Right lobe of liver (tissue), 6 donors: ENCODE results near the gene ZNF177. TPM values are rescaled to one million over a fixed set of nuclear protein-coding genes. Genes with fewer than 3 reads are reported as not detected.

ENCODE experiments used
- ATAC-seq, 4 donors: fragments of 200-7000 bp; cut with Tn5 transposase; one replicate each; pipeline ENCODE4 v1.9.1; 2020; ENCODE audit warnings: mild to moderate bottlenecking in 4 of 4, moderate library complexity in 4 of 4
- DNase-seq, 3 donors: peaks; one replicate each; pipeline ENCODE4 v3.0.0-alpha.2; 2020
- H3K27ac ChIP-seq, 3 donors: fragments of 200-600 bp; one replicate each; pipeline ENCODE4 v1.8.0; 2022
- H3K27me3 ChIP-seq, 2 donors: fragments of 200-600 bp; one replicate each; pipeline ENCODE4 v1.8.0; 2022
- H3K36me3 ChIP-seq, 4 donors: fragments of 200-600 bp; sonication (generic) in 1 of 4; one replicate each; pipeline versions ENCODE4 v1.5.1 to v1.8.0; 2017 to 2022; ENCODE audit warnings: control low read depth in 1 of 4
- H3K4me1 ChIP-seq, 4 donors: fragments of 200-600 bp; sonication (generic) in 1 of 4; one replicate each; pipeline versions ENCODE4 v1.5.1 to v1.8.0; 2017 to 2022; ENCODE audit warnings: control low read depth in 1 of 4
- H3K4me3 ChIP-seq, 3 donors: fragments of 200-600 bp; one replicate each; pipeline ENCODE4 v1.8.0; 2022
- H3K9me3 ChIP-seq, 4 donors: fragments of 200-600 bp; sonication (generic) in 1 of 4; one replicate each; pipeline versions ENCODE4 v1.5.1 to v1.8.0; 2017 to 2022; ENCODE audit warnings: control low read depth in 1 of 4
- POLR2A ChIP-seq: fragments of 450-650 bp; IDR thresholded peaks from one replicate; pipeline ENCODE4 v1.6.1; 2017; ENCODE audit warnings: antibody characterized with exemption, mild to moderate bottlenecking
- WGBS: methylation state at CpG from one replicate; pipeline ENCODE4 v1.1.6; 2018; ENCODE audit warnings: low coverage, low lambda C conversion rate; ENCODE audit not compliant: insufficient coverage; ENCODE audit errors: missing lambda C conversion rate; 5-methylcytosine and 5-hydroxymethylcytosine counted together
- intact Hi-C, 2 donors: fragments of 100-400 bp; cut with DNase I; formaldehyde crosslinking; loops; one replicate each; pipeline versions ENCODE4 v1.11.2 to v1.14.1; 2022
- total RNA-seq, 6 experiments: library from RNA; depleted of rRNA in 2 of 6; stranded (reverse); fragments of >200 nt in 2 of 6; fragmentation: NEBNext Ultra II Directional in 3 of 6; extraction: Animal tissue kit (Norgen Biotek cat#: 25700) in 3 of 6; gene quantifications; one replicate each; pipeline versions ENCODE4 v1.1.0 to v1.2.4, GENCODE V29; 2016 to 2023
- TF ChIP-seq, protein P1 (sequence below), 4 donors: fragments of 200-600 bp in 3 of 4; fragments of 450-650 bp in 1 of 4; IDR thresholded peaks; one replicate each; pipeline versions ENCODE4 v1.5.1 to v1.8.0; 2016 to 2022; ENCODE audit warnings: antibody characterized with exemption in 4 of 4, mild to moderate bottlenecking in 2 of 4
- donor health status: DM: no; HTN: yes; CAD: no.
- donor health status: DM: no; HTN: no; CAD: no.
- donor health status: DM: no; HTN: no; CAD: no.
- donor health status: DM: no; HTN: yes; CAD: no.
- donor health status: DM: no; HTN: yes; CAD: no.

The ZNF177 gene
- total RNA-seq, 6 experiments from 2014 or later, result 0.18 to 0.66 (median 0.61) TPM; not detected in 1

DNA sequence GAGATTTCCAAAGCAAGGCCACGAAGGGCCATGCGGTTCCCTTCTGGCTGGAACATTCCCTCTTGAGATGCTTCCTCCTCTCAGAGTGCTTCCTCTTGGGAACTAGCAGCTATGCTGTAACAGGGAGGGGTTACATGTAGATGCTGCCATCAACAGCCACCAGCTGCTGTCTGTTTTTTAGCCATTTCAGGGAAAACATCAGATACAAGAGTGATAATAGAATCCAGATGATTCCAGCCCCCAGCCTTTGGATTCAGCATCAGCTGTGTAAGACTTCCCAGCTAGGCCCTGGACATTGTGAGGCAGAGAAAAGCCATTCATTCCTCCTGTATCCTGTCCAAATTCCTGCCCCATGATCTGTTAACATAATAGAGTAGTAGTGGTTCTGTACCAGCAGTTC is 8.2 kb upstream of the ZNF177 start:
- WGBS, result 80% methylated on average over 1 of the region's 2 CpGs
- intact Hi-C loops, result no loop called here
- H3K36me3 ChIP-seq, result no peaks in the 10 kb centered on the region
- DNase-seq (no peak), ATAC-seq (no peak)
- no peaks in the 10 kb centered on the region for H3K4me1 ChIP-seq
- H3K27me3 ChIP-seq, result no peaks in the 10 kb centered on the region
- peaks cover 0 to 29% (median 3%) of the 10 kb centered on the region in 4 donors for H3K9me3 ChIP-seq
- no peak for TF ChIP-seq POLR2A
- TF ChIP-seq, protein P1, sequence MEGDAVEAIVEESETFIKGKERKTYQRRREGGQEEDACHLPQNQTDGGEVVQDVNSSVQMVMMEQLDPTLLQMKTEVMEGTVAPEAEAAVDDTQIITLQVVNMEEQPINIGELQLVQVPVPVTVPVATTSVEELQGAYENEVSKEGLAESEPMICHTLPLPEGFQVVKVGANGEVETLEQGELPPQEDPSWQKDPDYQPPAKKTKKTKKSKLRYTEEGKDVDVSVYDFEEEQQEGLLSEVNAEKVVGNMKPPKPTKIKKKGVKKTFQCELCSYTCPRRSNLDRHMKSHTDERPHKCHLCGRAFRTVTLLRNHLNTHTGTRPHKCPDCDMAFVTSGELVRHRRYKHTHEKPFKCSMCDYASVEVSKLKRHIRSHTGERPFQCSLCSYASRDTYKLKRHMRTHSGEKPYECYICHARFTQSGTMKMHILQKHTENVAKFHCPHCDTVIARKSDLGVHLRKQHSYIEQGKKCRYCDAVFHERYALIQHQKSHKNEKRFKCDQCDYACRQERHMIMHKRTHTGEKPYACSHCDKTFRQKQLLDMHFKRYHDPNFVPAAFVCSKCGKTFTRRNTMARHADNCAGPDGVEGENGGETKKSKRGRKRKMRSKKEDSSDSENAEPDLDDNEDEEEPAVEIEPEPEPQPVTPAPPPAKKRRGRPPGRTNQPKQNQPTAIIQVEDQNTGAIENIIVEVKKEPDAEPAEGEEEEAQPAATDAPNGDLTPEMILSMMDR (IDR thresholded peaks at IDR 0.05), result no peak
- no peak overlapping the region for H3K4me3 ChIP-seq
- no peak overlapping the region for H3K27ac ChIP-seq

- 80% methylated on average over 6 of the region's 6 CpGs for whole genome bisulfite sequencing
- no peak for TF ChIP-seq POLR2A
- TF ChIP-seq, protein P1 (IDR thresholded peaks at IDR 0.05), result no peak
- Histone ChIP-seq H3K27ac (no peak overlapping the region), H3K9me3 (peaks cover 0 to 50% (median 6%) of the 10 kb centered on the region in 4 donors), H3K36me3 (no peaks in the 10 kb centered on the region), H3K27me3 (no peaks in the 10 kb centered on the region), H3K4me1 (no peaks in the 10 kb centered on the region), H3K4me3 (no peak overlapping the region)
- ATAC-seq (no peak), DNase-seq (no peak)
- intact Hi-C loops, result no loop called here
These were observed 8.2 kb downstream of the ZNF177 start for GRCh38 chr19:9370738-9371619.

DNA sequence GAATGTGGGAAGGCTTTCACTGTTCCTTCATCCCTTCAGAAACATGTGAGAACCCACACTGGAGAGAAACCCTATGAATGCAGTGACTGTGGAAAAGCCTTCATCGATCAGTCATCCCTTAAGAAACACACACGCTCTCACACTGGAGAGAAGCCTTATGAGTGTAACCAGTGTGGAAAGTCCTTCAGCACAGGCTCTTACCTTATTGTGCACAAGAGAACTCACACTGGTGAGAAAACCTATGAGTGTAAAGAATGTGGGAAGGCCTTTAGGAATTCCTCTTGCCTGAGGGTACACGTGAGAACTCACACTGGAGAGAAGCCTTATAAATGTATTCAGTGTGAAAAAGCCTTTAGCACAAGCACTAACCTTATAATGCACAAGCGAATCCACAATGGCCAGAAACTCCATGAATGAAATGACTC is 18.6 kb downstream of the ZNF177 start:
- no peak for ATAC-seq
- intact Hi-C loops, result no loop called here
- no peak overlapping the region for H3K27ac ChIP-seq
- TF ChIP-seq, protein P1 (IDR thresholded peaks at IDR 0.05), result no peak
- TF ChIP-seq POLR2A, result no peak
- no peaks in the 10 kb centered on the region for H3K4me1 ChIP-seq
- H3K4me3 ChIP-seq, result no peak overlapping the region
- no peak for DNase-seq
- H3K27me3 ChIP-seq, result no peaks in the 10 kb centered on the region
- H3K9me3 ChIP-seq, result peaks cover 0 to 88% (median 42%) of the 10 kb centered on the region in 4 donors
- peaks cover 0 to 21% (median 9%) of the 10 kb centered on the region in 4 donors for H3K36me3 ChIP-seq
- 58% methylated on average over 3 of the region's 4 CpGs for WGBS

- Histone ChIP-seq H3K9me3 (peaks cover 0 to 32% (median 9%) of the 10 kb centered on the region in 4 donors), H3K4me1 (no peaks in the 10 kb centered on the region), H3K36me3 (peaks cover 0 to 2% (median 0%) of the 10 kb centered on the region in 4 donors), H3K27ac (no peak overlapping the region), H3K27me3 (no peaks in the 10 kb centered on the region), H3K4me3 (peak overlapping the region; percentile 21 to 41 (median 25))
- intact Hi-C loops, result no loop called here
- TF ChIP-seq, protein P1 (IDR thresholded peaks at IDR 0.05), result no peak
- TF ChIP-seq POLR2A, result no peak
- ATAC-seq (peak in 3 of 4 donors; percentile 33 to 52 (median 45)), DNase-seq (peak in 2 of 3 donors; percentile 37 to 64)
- 5% methylated on average over 11 of the region's 39 CpGs for WGBS
These were observed 44.1 kb downstream of the ZNF177 start for GRCh38 chr19:9406798-9407352.
